ENCODE data around the gene TBC1D22A.
"Not testable (repeated sequence)": the region's sequence is repeated elsewhere in the genome, so short reads cannot be mapped to it uniquely, and the experiment has no call there.

The TBC1D22A gene

DNA sequence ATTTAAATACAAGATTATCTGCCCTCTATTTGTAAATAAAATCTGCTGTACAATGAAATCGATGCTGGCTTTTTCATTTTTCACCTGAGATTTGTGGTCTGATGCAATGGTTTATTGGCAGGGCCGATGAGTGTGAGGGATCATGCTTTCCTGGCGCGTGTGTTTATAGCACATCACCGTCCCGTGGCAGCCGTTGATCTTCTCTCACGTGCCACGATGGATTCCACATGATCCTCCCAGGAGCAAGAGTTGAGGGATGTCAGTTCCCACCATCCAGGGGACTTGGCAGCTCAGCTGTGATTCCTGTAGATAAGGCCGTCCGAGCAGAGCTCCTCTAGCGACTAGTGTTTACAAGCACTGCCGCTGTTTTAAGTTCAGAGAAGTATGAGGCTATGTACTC lies 213.7 kb downstream of the TBC1D22A start:
- DNase-seq, result no peak

DNA sequence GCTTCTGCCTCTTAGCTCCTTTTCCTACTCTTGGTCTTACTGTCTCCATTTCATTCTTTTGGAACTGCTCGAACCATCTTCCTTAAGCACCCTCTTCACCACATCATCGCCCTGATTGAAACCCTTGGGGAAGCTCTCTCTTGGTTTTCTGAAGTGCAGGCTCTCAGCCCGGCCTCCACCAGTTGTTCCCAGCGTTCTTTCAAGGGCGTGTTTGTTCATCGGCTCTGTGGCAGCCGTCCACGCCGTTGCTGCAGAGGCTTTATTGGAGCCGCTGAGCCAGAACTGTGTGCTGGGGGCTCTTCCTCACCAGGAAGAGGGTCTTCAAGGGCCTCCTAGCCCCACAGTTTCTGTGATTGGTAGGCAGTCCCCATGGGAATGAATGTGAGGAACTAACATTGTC lies 214.1 kb downstream of the TBC1D22A start:
- no peak for DNase-seq

DNA sequence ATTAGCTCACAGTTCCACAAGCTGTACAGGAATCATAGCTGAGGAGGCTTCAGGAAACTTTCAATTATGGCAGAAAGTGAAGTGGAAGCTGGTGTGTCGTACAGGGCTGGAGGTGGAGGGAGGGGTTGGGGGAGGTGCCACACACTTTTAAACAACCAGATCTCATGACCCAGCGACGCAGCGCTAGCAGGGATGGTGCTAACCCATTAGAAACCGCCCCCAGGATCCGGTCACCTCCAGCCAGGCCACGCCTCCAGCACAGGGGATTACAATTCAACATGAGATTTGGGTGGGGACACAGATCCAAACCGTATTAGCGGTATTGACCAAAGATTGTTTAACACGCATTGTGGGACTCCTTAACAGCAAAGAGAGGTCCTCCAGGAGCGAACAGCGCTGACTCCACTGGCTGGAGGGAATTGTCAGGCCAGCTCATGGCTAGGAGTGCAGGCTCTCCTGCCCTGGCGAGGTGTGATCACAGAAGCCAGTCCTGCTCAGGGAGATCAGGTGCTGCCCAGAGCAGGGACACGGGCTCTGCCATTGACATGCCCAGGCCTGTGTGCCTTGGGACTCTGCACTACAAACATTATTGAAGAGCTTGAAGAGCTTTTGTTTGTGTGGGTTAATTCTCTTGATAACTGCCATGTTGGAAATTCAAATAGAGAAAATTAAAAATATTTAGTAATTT lies 215.3 kb downstream of the TBC1D22A start:
- no peak for DNase-seq

DNA sequence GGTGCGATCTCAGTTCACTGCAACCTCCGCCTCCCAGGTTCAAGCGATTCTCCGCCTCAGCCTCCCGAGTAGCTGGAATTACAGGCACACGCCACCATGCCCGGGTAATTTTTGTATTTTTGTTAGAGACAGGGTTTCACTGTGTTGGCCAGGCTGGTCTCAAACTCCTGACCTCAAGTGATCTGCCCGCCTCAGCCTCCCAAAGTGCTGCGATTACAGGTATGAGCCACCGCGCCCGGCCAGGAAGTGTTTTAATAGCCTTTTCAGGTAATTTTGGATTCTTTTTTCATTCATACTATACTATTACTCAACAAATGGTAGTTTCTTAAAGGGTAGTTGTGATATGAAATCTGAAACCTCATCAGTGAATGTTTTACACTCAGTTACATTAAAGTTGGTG lies 216.2 kb downstream of the TBC1D22A start:
- DNase-seq, result not testable (repeated sequence)

DNA sequence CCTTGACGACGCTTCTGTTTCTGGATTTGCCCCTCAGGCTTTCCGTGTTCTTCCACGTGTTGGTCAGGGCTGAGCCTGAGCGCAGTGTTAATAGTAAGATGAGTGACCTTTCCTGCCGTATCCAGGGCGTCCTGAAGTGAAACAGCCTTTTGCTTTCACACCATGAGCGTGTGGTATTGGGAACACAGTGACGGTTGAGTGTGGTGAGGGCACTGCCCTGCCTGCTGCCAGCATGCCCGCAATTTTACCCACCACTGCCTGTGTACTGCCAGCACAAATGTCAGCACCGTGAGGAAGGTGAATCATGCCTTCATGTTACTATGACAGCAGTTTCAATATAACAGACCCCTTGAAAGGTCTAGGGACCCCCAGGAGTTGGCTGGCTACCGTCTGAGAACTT lies 217.1 kb downstream of the TBC1D22A start:
- no peak for DNase-seq

DNA sequence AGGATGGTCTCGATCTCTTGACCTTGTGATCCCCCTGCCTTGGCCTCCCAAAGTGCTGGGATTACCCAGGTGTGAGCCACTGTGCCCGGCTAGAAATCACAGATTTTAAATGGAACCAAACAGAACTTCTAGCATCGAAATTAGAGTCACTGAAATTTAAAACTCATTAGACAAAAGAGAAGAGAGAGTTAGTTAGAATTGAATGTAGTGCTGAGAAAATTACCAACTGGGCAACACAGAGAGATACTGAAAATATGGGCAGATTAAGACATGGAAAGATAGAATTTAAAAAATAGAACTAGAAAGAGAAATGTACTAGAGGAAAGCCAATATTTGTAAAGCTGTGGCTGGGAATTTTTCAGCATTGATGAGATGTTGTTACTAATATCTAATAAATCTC lies 217.9 kb downstream of the TBC1D22A start:
- no peak for DNase-seq

DNA sequence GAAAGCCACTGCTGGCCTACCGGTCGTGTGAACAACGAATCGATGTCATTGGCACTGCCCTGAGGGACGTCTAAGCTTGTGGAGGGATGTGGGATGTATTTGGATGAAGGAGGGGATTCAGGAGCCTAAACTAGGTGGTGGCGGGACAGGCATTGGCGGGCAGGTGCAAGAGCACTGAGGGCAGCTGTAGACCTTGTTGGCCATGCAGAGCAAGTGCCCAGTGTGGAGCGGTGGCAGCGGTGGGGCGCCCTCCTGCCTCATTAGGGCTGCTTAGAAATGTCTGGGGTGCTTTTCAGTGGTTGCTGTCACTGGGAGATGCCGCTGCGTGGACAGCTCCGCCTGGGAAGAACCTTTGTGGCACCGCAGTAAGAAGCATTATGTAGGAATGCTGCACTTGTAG lies 220.2 kb downstream of the TBC1D22A start:
- no peak for DNase-seq

DNA sequence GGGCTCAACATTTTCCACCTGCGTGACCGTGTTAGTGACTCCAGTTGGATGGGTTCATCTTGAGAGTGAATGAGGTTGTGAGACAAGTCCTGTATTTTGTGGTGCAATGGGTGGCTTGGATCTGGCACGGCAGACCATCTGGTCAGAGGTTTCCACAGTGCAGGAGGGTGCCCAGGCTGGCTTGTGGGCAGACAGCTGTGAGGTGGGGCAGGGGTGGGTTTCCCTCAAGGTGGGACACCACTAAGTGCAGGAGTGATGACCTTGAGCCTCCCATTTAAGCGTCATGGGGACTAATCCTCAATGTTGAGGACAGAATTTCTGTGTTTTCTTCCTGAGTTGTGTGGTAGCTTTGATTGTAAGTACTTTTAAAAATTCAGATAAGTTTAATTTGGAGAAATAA lies 220.6 kb downstream of the TBC1D22A start:
- DNase-seq, result no peak

DNA sequence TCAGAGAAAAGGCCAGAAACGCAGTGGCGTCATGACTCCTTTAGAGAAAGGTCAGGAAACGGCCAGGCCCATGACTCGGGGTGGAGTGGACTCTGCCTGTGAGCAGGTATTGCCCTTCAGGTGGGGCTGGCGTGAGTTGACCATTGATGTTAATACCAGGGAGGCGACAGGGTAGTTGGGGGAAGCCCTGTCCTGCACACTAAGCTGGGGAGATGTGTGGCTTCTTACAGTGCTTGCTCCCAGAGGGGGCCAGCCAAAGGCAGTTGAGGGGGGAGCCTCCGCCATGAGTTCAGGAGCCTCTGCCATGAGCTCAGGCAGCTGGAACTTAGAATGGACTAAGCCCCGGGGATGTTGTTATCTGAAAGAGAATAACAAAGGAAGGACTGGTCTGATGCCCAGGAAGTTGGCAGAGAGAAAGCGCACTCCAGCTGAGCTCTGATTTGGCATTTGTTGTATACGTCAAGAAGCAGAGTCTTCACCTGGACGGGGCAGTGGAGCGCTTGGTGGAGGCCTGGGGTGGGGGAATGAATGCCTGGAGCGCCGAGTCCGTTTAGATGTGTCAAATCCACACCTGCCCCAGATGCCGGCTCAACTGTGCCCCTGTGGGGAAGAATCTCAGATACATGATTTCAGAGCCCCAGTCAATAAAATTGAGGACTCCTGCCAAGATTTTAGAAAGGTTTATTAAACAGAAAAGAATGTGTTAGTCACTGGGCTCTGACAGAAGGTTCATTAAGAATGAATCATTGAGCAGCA lies 222.5 kb downstream of the TBC1D22A start:
- DNase-seq, result no peak

DNA sequence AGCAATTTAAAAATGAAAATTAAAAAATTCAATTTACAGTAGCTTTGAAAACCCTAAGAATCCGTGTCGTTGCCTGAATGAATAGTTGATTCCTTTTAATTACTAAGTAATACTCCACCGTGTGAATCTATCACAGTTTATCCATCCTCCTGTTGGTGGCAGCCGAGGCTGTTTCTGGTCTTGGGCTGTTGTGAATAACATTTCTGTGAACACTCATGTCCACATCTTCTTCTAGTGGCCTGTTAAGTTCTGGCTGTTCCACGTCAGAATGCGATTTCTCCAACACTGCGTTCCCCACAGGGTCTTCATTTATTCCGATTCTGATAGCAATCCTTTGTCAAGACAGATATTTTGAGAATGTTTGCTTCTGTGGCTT lies 223.0 kb downstream of the TBC1D22A start:
- DNase-seq, result no peak

DNA sequence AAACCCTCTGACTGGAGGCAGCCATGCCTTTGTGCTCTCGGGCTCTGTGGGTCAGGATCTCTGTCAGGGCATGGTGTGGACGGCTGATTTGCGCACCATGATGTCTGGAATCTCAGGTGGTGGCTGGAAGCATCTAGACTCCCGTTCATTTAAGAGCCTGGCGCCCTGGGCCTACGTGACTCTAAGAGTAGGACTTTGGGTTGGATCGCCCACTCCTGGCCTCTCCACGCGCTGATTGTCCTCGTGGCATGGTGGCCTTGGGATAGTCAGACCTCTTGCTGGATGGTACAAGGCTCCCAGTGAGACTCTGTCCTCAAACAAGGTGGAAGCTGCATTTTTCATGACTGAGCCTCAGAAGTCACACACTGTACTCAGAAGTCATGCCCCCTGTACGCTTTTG lies 224.3 kb downstream of the TBC1D22A start:
- DNase-seq, result no peak

DNA sequence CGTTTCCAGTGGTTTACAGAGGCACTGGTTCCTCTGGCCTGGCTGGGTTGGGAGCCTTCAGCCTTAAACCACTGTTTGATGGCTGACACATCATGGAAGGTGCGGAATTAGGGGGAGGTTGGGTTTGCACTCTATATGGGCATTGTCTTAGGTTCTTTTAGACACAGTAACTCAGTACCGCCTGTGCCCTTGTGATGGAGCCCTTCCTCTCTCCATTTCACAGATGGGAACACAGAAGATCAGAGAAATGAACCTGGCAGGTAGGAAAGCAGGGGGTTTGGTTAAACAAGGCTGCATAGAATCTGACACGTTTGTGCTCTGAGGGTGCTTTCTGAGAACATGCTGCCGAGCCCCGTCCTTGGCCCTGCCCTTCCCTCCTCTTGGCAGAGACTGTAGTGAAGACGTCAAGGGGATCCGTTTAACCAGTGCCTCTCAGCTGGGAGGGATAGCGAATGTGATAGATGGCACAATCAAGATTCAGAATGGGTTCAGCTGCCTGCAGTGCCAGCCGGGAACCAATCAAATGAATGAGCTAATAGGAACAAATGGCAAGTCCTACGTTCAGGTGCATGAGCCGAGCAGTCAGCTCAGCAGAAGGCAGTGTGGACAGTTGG lies 228.6 kb downstream of the TBC1D22A start:
- no peak for DNase-seq

DNA sequence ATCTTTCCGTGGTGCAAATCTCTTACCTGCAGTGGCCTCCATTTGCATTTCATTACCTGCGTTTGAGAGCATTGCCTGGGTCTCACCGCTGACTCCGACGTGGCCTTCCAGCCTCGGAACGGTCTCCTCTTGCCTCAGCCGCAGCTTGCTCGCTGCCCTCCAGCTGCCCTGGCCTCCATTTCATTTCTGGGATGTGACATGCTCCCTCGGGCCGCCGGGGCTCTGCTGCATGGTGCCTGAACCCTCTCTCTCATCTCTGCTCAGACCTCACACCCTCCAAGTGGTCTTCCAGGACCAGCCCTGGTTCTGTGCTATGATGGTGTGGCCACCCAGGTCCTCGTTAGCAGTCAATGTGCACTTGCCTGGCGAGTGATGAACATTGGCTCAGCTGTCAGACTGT lies 229.2 kb downstream of the TBC1D22A start:
- no peak for DNase-seq

DNA sequence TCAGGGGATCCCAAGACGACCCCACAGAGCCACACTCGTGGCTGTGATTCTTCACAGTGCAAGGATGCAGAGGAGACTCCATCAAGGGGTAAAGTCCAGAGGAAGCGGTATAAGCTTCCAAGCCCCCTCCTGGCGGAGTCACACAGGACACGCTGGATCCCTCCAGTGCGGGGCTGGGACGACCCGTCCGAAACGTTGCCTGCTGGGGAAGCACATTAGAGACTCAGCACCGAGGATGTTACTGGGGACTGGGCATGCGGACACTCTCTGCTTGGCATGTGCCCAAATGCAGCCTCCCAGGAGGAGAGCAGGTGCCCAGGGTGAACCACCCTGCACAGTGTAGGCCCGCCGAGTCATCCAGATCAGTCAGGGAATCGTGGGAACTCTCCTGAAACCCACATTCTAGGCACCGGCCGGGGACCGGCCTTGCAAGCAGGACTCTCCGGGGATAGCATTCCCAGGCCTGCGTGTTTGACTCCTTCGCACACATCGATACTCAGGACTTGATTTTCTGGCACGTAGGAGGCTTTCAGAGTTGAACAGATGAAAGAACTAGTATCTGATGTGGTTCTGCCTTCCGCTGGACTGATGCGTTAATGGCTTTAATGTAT lies 229.8 kb downstream of the TBC1D22A start:
- DNase-seq, result no peak

DNA sequence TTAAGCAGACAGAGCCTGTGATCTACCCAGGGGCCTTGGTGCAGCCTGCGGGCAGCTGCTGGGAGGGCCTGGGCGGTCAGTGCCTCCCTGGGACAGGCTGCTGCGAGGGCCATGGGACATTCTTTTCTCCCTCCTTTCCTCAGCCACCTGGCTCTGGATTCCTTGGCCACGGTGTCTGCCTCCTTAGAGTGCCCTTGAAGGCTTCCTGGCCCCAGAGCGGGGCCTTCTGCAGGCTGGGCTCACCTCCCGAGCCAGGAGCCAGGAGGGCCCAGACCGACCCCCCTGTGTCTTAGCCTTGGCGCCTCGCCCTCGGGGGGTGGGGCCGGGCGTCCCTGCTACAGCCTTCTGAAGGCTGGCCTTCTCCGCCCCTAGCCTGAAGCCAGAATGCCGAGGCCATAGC lies 231.2 kb downstream of the TBC1D22A start:
- no peak for DNase-seq

DNA sequence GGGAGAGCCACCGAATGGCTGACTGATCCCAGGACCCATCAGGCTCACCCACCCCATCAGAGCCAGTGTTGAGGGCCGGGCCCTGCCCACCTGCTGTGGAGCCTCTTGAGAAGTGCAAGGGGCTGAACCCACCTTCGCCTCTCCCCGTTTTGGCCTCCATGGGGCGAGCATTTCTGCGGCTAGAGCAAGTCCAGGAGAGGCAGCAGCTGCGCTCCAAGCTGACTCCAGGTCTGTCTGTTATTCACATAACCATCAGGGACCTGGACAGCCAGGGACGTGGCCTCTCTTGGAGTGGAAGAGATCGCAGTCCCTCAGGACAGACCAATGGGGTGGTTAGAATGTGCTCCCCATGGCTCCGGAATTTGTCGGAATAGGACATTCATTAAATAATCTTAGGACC lies 231.8 kb downstream of the TBC1D22A start:
- no peak for DNase-seq

DNA sequence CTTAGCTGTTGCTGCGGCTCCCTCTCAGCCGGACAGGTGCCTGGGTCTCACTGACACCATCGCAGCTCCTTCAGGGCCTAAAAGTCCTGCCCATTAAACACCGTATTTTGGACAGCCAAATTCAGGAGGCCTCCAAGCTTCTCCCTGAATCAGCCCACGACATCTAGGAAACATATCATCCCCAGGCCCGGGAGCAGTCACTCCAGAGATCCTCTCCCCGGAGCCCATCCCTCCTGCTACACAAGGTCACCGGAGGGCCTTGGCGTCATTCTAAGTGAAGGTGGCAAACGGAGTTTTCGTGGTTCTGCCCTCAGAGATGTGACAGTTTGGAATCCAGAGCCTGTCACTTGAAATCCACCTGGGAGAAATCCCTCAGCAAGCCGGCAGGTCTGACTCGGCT lies 232.5 kb downstream of the TBC1D22A start:
- DNase-seq, result no peak

DNA sequence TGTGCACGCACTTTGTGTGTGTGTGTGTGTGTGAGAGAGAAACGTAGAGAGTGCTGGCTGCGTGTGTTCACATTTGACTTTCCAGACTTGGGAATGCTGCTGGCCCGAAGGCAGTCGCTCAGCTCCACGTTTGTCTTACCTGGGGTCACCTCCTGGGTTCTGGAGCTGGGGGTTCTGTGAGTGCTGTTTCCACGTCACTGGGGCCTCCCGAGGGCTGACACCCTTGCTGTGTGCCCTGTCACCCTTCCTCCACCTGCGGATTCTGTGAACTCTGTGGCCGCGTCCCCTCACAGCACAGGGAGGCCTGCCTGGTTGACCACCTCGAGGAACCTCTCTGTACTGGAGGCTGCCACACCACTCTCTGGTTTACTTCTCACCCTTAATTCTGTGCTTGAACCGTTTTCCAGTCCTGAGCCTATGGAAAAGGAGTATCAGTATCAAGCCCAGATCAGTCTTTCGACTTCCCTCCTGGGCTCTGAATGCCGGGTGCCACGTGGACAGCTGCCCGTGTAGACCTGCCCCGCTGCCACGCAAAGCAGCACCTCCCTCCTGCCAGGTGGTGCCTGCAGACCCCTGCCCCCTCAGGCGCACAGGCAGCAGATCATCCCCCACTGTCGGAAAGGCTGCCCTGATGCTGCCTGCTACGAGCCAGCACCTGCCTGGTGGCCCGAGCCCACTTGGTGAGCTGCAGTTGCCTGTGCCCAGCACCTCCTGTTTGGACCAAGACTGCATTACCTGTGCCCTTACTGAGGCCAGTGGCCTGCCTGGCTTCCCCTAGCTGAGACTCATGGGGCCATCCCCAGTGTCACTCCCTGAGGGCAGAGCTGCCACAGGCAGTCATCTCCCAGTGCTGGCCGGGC lies 233.3 kb downstream of the TBC1D22A start:
- DNase-seq, result no peak

DNA sequence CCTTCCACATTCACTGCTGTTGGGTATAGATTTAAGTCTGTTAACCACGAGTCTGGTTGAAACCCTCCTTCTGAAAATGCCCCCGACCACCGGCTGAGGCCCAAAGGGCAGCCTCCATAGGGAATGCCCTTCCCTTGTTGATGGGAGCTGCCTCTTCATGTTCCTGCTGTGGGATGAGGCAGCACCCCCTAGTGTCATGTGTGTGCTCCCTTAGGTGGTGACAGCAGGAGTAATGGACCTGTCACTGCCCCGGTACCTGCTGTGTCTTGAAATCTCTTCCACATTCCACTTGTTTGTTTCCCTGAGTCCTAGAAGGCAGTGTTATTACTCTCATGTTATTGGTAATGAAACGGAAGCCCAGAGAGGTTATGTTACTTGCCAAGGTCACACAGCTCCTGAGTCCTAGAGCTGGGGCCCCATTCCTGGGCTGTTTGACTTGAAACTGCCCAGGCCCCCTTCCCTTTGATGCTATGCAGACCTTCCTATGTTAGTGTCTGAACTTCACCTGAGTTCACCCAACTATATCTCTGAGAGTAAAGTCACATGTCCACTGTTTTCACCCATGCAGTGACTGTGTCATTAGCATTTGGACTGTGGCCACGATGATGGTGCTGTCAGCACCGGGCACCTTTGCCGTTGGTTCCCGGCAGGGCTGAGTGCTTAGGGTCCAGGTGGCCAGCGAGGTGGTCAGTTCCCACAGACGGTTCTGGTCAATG lies 234.3 kb downstream of the TBC1D22A start:
- no peak for DNase-seq

DNA sequence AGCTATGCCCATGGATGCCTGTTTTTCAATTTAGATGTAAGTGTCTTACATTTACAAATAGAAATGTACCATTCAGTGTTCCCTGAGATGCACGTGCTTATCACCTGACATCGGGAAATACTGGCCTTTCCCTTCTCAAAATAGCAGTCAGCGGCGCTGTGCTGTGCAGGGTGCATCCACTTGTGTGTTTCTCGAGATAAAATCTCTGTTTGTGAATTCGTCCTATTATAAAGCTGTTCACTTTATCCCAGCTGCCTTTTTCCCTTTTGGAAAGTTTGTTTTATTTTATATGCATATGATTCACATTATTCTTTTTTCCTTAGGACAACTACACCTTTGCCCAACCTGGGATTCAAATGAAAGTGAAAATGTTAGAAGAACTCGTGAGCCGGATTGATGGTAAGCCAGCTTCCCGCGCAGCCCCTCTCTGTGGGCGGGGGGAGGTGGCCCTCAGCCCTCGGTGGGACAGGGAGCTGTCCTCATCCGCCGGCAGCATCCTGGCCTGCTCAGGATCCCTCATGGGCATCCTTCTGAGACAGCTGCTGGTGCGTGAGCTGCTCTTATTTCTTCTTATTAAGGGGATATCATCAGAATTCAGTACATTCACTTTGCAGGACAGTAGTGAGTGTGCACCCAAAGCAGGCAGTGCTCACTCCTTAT lies 235.0 kb downstream of the TBC1D22A start:
- no peak for DNase-seq

DNA sequence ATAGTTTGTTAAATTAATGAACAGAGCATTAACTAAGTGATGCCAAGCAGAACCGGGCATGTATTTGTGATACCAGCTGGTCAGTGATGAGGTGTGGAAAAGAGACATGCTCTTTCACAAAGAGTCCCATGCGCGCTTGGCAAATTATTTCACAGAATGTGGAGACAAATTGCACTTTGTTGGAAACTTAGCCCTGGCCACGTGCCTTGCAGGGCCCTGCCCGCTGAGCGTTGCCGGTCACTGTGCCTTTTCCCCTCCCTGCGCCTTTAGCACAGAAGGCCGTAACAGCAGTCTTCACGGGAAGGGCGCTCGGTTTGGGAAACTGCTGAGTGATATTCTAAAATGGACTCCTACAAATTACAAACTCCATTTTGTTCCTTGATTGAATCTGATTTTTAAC lies 235.9 kb downstream of the TBC1D22A start:
- DNase-seq, result no peak

DNA sequence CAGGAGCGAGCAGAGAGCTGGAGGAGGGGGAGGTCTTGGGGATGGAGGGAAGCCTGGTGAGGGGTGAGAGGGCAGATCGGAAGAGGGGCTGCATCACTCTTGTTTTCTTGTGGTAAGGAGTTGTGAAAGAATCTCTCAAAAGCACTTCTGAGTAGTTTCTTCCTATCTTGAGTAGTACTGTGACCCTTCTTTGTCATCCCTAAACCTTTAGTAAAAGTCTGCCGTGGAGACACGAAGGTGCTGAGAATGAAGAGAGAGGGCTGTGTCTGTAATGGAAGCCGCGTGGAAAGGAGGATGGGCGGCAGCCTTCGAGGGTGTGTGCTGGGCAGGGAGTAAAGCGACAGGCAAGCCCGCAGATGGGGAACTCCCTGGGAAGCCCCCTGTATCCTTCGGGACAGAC lies 237.8 kb downstream of the TBC1D22A start:
- no peak for DNase-seq
